Ovary (tissue), 3 donors: ENCODE results near the gene VWA5B1.

Source experiments
- CTCF ChIP-seq, 3 donors: fragments of 450-650 bp in 2 of 3; fragments of 200-600 bp in 1 of 3; IDR thresholded peaks; one replicate each; pipeline versions ENCODE4 v1.5.1 to v1.8.0; 2016 to 2022; ENCODE audit warnings: antibody characterized with exemption in 3 of 3, mild to moderate bottlenecking in 1 of 3
- EP300 ChIP-seq: sonication (generic); formaldehyde crosslinking; IDR thresholded peaks from one replicate; pipeline ENCODE4 v1.6.1; 2017; ENCODE audit warnings: antibody characterized with exemption
- donor health status: DM: no; HTN: no; CAD: no.

GRCh38 chr1:20259646-20260045, 31.0 kb upstream of the VWA5B1 start:
- no peak for TF ChIP-seq CTCF (IDR thresholded peaks at IDR 0.05)
- TF ChIP-seq EP300: no peak
